ENCODE measurements around the gene MUC5AC.

The MUC5AC gene

DNA sequence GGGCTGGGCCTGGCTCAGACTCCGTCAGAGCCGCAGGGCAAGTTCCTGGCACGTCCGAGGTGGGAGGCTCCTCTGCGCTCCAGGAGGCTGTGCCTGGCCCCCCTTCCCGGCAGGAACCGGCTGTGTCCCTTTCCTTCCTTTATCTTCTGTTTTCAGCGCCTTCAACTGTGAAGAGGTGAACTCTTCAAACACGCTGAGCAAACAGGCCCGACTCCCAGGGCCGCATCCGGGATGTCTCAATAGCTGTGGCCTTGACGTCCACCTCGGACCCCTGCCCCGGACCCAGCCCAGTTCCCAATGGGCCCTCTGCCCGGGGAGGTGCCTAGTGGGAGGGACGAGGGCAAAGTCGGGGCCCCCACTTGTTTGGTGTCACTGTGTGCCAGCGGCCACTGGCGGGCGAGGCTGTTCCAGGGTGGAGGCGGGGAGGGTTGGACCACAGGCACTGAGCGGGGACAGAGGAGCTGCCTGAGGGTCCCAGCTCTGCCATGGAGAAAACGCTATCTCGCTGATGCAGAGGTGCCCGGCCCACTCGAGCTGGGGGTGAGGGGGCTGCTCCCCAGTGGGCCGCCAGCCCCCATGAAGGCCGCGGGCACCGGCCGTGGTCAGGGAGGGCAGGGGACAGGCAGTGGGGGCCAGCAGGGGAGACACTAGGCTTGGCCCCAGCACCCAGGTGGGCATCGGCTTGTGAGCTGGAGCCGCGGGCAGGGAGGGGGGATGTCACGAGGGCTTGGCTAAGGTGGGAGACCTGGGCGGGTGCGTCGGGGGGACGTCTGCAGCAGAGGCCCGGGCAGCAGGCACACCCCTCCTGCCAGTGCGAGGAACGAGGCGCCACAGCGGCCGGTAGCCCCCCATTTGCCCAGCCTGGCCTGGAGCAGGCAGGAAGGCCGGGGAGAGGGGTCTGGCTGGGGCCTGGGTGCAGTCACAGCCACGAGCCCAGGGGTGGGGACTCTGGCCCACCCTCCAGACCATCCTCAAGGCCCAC lies 62.4 kb downstream of the MUC5AC start:
- DNase-seq (ENCODE audit: low read depth): no peak
- no peak overlapping the region for H3K4me3 ChIP-seq (ENCODE audit: low read depth, low read length)
- no peak for TF ChIP-seq CTCF (IDR thresholded peaks at IDR 0.05; ENCODE audit: insufficient read depth, low read depth, low read length, missing control alignments)

DNA sequence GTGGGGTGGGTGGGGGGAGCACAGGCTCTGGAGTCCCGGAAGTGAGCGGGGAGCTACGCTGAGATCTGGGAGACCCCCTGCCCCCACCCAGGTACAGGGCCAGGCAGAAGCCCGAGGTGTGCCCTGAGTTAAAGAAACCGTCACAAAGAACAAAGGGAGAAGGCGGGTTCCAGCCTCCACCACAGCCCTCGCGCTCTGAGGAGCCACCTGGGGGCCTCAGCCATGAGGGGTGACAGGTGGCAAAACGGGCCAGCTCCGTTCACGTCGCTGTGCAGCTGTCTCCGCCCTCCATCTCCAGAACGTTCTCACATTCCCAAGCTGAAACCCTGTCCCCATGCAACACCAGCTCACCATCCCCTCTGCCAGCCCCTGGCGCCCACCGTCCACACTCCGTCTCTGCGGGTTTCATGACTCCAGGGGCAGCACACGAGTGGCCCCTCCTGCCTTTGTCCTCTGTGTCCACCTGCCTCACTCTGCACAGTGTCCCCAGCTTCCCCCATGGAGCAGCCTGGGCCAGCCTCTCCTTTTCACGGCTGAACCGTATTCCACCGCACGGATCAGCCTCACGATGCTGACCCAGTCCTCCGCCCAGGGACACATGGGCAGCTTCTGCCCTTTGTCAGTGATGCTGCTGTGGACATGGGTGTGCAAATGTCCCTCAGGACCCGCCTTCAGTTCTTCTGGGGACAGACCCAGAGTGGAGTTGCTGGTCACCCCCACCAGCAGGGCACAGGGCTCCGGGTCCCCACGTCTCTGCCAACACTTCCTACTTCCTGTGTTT lies 63.4 kb downstream of the MUC5AC start:
- H3K4me3 ChIP-seq (ENCODE audit: low read depth, low read length): no peak overlapping the region
- DNase-seq (ENCODE audit: low read depth): no peak
- TF ChIP-seq CTCF (IDR thresholded peaks at IDR 0.05; ENCODE audit: insufficient read depth, low read depth, low read length, missing control alignments): no peak

DNA sequence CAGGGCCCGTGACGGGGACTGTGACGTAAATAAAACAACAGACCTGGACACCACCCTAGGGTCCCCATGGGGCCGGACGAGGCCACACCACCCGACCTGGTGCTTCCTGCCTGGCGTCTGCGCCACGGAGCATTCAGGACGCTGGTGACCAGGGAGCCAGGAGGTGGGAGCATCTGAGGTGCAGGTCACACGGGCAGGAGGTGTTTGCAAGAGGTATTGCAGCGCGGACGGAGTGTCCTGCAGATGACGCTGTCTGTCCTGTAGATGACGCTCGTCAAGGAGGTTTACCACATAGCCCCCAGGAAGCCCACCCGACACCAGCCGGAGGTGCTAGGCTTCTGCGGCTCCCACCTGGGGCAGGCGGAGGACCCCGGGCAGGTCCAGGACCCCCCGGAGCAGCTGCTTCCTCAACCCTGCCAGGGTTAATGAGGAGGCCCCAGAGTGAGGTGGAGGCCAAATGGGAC lies 64.1 kb downstream of the MUC5AC start:
- TF ChIP-seq CTCF (IDR thresholded peaks at IDR 0.05; ENCODE audit: insufficient read depth, low read depth, low read length, missing control alignments): no peak
- DNase-seq (ENCODE audit: low read depth): no peak
- H3K4me3 ChIP-seq (ENCODE audit: low read depth, low read length): no peak overlapping the region

DNA sequence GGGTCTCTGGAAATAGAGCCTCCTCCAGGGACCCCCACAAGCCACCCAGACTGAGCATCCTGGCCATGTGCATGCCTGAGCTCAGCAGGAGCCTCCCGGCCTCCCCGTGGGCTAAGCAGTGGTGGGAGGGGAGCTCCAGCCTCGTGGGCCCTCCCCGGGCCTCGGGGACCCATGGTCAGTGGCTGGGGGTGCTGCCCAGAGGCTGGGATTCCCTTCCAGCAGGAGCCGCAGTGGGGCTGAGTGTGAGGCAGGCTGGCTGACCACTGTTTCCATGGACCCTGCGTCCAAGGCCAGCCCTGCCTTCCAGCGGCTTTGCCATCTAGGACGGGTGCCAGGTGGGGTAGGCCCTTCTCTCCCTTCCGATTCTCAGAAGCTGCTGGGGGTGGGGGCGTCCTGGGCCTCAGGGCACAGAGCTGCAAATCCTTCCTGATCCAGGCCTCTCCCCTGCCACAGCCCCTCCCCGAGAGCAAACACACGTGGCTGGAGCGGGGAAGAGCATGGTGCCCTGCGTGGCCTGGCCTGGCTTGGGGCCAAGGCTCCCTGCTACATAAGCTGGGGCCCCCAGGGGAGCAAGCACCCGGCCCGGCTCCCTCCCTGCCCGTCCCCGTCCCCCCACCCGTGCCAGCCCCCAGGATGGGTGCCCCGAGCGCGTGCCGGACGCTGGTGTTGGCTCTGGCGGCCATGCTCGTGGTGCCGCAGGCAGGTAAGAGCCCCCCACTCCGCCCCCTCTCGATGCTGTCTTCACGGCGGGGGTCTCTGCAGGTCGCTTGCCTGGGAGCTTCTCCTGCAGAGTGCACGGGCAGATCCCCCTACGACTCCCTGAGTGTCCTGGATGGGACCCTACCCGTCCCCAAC lies 65.0 kb downstream of the MUC5AC start, which contains the start of gene MUC5B:
MUC5B (plus strand) TSS at position 576 of the 855 bp plus-strand sequence; CDS start at position 634, 58 bp downstream.
- TF ChIP-seq CTCF (IDR thresholded peaks at IDR 0.05; ENCODE audit: insufficient read depth, low read depth, low read length, missing control alignments): no peak
- no peak within 1 kb of the TSS for H3K4me3 ChIP-seq (ENCODE audit: low read depth, low read length)
- DNase-seq (ENCODE audit: low read depth): no peak

- TF ChIP-seq CTCF (IDR thresholded peaks at IDR 0.05; ENCODE audit: insufficient read depth, low read depth, low read length, missing control alignments): no peak
- DNase-seq (ENCODE audit: low read depth): no peak
- H3K4me3 ChIP-seq (ENCODE audit: low read depth, low read length): no peak overlapping the region
Observed at GRCh38 chr11:1223346-1224110, 65.8 kb downstream of the MUC5AC start.

Data from GM12865 (cell line).